Inferior parietal cortex (tissue), 1 donor: Measurements from ENCODE around the gene SPG7.

Source experiments
- DNase-seq: peaks from one replicate; pipeline ENCODE4 v3.0.0-alpha.2; 2016; ENCODE audit errors: extremely low spot score

The SPG7 gene

GRCh38 chr16:89485701-89486246, 22.4 kb upstream of the SPG7 start:
- DNase-seq: no peak

GRCh38 chr16:89489040-89489897, 18.9 kb upstream of the SPG7 start:
- peak; percentile 73 for DNase-seq

GRCh38 chr16:89489898-89490438, 18.2 kb upstream of the SPG7 start:
- DNase-seq: no peak

GRCh38 chr16:89490439-89491237, 17.6 kb upstream of the SPG7 start, which contains the start of gene ANKRD11:
ANKRD11 (minus strand) TSS chr16:89490561; CDS start chr16:89317019, 173,542 bp downstream.
- peak; percentile 99 for DNase-seq

GRCh38 chr16:89491238-89491869, 16.8 kb upstream of the SPG7 start:
- no peak for DNase-seq

GRCh38 chr16:89491974-89492687, 16.1 kb upstream of the SPG7 start:
- DNase-seq: no peak

- DNase-seq: no peak
These were observed 14.4 kb upstream of the SPG7 start for GRCh38 chr16:89493776-89494175.

- no peak for DNase-seq
These were observed 13.1 kb upstream of the SPG7 start for GRCh38 chr16:89495121-89495520.

- DNase-seq: no peak
These were observed 9.4 kb upstream of the SPG7 start for GRCh38 chr16:89498839-89499238.

- no peak for DNase-seq
These were observed 8.4 kb upstream of the SPG7 start for GRCh38 chr16:89499767-89500166.

- DNase-seq: no peak
These were observed 5.9 kb upstream of the SPG7 start for GRCh38 chr16:89502081-89502843.

GRCh38 chr16:89504091-89504490, 4.1 kb upstream of the SPG7 start:
- no peak for DNase-seq

- peak; percentile 64 for DNase-seq
These were observed 2.7 kb upstream of the SPG7 start for GRCh38 chr16:89505204-89506112.

GRCh38 chr16:89506113-89506504, 2.1 kb upstream of the SPG7 start:
- DNase-seq: no peak

- DNase-seq: no peak
These were observed 1.4 kb upstream of the SPG7 start for GRCh38 chr16:89506791-89507191.

GRCh38 chr16:89507214-89507833, 879 bp upstream of the SPG7 start:
- no peak for DNase-seq

GRCh38 chr16:89510526-89510925, 2.3 kb downstream of the SPG7 start:
- no peak for DNase-seq

- DNase-seq: no peak
These were observed 3.2 kb downstream of the SPG7 start for GRCh38 chr16:89511374-89511773.

GRCh38 chr16:89512453-89512852, 4.2 kb downstream of the SPG7 start:
- no peak for DNase-seq
